Measurements from ENCODE around the gene PPP1R15B. TPM values are rescaled to one million over a fixed set of nuclear protein-coding genes. Genes with fewer than 3 reads are reported as not detected.

Gene PPP1R15B
- total and polyA plus RNA-seq, 10 of the 15 experiments (the other 5 are each of a cell fraction or from before 2014, with no cell fraction given), result 13.9 to 38.1 (median 26.5) TPM

- no peak for DNase-seq (ENCODE audit: low read depth, low spot score)
- RAD21 ChIA-PET (ENCODE audit: unreplicated experiment), result no interaction called here
- no peak for FAIRE-seq
- H3K4me1 ChIP-seq (ENCODE audit: control insufficient read depth, insufficient read depth, low read length), result no peaks in the 10 kb centered on the region
- TF ChIP-seq RB1 (IDR thresholded peaks at IDR 0.05; ENCODE audit: borderline replicate concordance) (no peak), MYC (IDR thresholded peaks at IDR 0.05; ENCODE audit: insufficient read depth, insufficient read length, insufficient replicate concordance, low read length, severe bottlenecking) (no peak)
- H3K27me3 ChIP-seq (replicated peaks in 1 of 2; ENCODE audit: control insufficient read depth in 2 of 2, insufficient read depth in 2 of 2, low read length in 1 of 2), result no peaks in the 10 kb centered on the region
- SMC1A ChIA-PET (ENCODE audit: uncharacterized antibody, unreplicated experiment), result interaction anchor here (0.6 to 33.8 kb wide), 3 partner anchors 19 to 66 kb away, joined by 3 to 939 read pairs (median 3); partner anchors contain the start of gene PIK3C2B
- no peak overlapping the region for H2AFZ ChIP-seq (ENCODE audit: control insufficient read depth, low read depth, low read length)
- H3K9ac ChIP-seq (ENCODE audit: control insufficient read depth, insufficient read depth, low read length), result no peak overlapping the region
- WGBS (ENCODE audit: insufficient coverage, insufficient replicate concordance, low lambda C conversion rate, missing lambda C conversion rate), result 96% methylated on average over 9 of the region's 9 CpGs
- H3K27ac ChIP-seq (ENCODE audit: control insufficient read depth, insufficient read depth), result no peak overlapping the region
- CTCF ChIA-PET, result interaction anchor here (0.9 to 51.8 kb wide), 3 partner anchors 13 to 381 kb away, joined by 4 to 2021 read pairs (median 106); partner anchors contain the start of gene PIK3C2B
- no peaks in the 10 kb centered on the region for H3K79me2 ChIP-seq (ENCODE audit: control insufficient read depth, insufficient read depth, low read length)
- no peaks in the 10 kb centered on the region for H3K9me3 ChIP-seq (replicated peaks; ENCODE audit: control insufficient read depth, insufficient read depth, low read length)
- H3K4me2 ChIP-seq (ENCODE audit: control insufficient read depth, insufficient read depth), result no peak overlapping the region
- POLR2A ChIA-PET, result interaction anchor here (0.6 kb wide), 1 partner anchor 72 kb away, joined by 3 read pairs; no protein-coding TSS in a partner anchor
- H4K20me1 ChIP-seq (ENCODE audit: control insufficient read depth, insufficient read depth), result no peaks in the 10 kb centered on the region
- intact Hi-C loops (cut with micrococcal nuclease; ENCODE audit: unreplicated experiment) (no loop called here), in situ Hi-C loops (cut with MboI) (loop anchor here (10.0 kb wide), 1 partner anchor 371 kb away; no protein-coding TSS in a partner anchor)
- BruUV-seq (replicated peaks), result no TSS peak
- no peak for ATAC-seq
- H3K36me3 ChIP-seq (ENCODE audit: control insufficient read depth in 2 of 2, insufficient read depth in 2 of 2, low read length in 1 of 2), result peaks cover 22 to 25% of the 10 kb centered on the region in 2 experiments
- no peak overlapping the region for H3K4me3 ChIP-seq
Measured at GRCh38 chr1:204434116-204434755, 22.6 kb upstream of the PPP1R15B start.

GRCh38 chr1:204432708-204433107, 21.1 kb upstream of the PPP1R15B start:
- peaks cover 20 to 26% of the 10 kb centered on the region in 2 experiments for H3K36me3 ChIP-seq (ENCODE audit: control insufficient read depth in 2 of 2, insufficient read depth in 2 of 2, low read length in 1 of 2)
- H3K4me1 ChIP-seq (ENCODE audit: control insufficient read depth, insufficient read depth, low read length), result no peaks in the 10 kb centered on the region
- ChIA-PET RAD21 (ENCODE audit: unreplicated experiment) (interaction anchor here (0.9 to 3.0 kb wide), 6 partner anchors 14 to 73 kb away, joined by 3 to 34 read pairs (median 18); partner anchors contain the start of gene PIK3C2B), POLR2A (interaction anchor here (1.4 to 2.4 kb wide), 2 partner anchors 62 to 74 kb away, joined by 3 to 6 read pairs; partner anchors contain the start of gene PIK3C2B), CTCF (interaction anchor here (1.6 to 51.8 kb wide), 8 partner anchors 12 to 374 kb away, joined by 5 to 2021 read pairs (median 20); partner anchors contain the start of gene PIK3C2B), SMC1A (ENCODE audit: uncharacterized antibody, unreplicated experiment) (interaction anchor here (1.5 to 33.8 kb wide), 4 partner anchors 14 to 67 kb away, joined by 3 to 939 read pairs (median 6); partner anchors contain the start of gene PIK3C2B)
- 100% methylated on average over 2 of the region's 2 CpGs for WGBS (ENCODE audit: insufficient coverage, insufficient replicate concordance, low lambda C conversion rate, missing lambda C conversion rate)
- H3K4me3 ChIP-seq, result no peak overlapping the region
- BruUV-seq (replicated peaks), result no TSS peak
- no peaks in the 10 kb centered on the region for H3K27me3 ChIP-seq (replicated peaks in 1 of 2; ENCODE audit: control insufficient read depth in 2 of 2, insufficient read depth in 2 of 2, low read length in 1 of 2)
- DNase-seq (ENCODE audit: low read depth, low spot score) (no peak), FAIRE-seq (no peak), ATAC-seq (no peak)
- H3K9ac ChIP-seq (ENCODE audit: control insufficient read depth, insufficient read depth, low read length), result no peak overlapping the region
- H3K4me2 ChIP-seq (ENCODE audit: control insufficient read depth, insufficient read depth), result no peak overlapping the region
- H2AFZ ChIP-seq (ENCODE audit: control insufficient read depth, low read depth, low read length), result no peak overlapping the region
- H4K20me1 ChIP-seq (ENCODE audit: control insufficient read depth, insufficient read depth), result no peaks in the 10 kb centered on the region
- H3K27ac ChIP-seq (ENCODE audit: control insufficient read depth, insufficient read depth), result no peak overlapping the region
- in situ Hi-C loops (cut with MboI), result loop anchor here (10.0 kb wide), 1 partner anchor 372 kb away; no protein-coding TSS in a partner anchor
- intact Hi-C loops (cut with micrococcal nuclease; ENCODE audit: unreplicated experiment), result no loop called here
- H3K79me2 ChIP-seq (ENCODE audit: control insufficient read depth, insufficient read depth, low read length), result no peaks in the 10 kb centered on the region
- H3K9me3 ChIP-seq (replicated peaks; ENCODE audit: control insufficient read depth, insufficient read depth, low read length), result no peaks in the 10 kb centered on the region
- TF ChIP-seq, protein P1, sequence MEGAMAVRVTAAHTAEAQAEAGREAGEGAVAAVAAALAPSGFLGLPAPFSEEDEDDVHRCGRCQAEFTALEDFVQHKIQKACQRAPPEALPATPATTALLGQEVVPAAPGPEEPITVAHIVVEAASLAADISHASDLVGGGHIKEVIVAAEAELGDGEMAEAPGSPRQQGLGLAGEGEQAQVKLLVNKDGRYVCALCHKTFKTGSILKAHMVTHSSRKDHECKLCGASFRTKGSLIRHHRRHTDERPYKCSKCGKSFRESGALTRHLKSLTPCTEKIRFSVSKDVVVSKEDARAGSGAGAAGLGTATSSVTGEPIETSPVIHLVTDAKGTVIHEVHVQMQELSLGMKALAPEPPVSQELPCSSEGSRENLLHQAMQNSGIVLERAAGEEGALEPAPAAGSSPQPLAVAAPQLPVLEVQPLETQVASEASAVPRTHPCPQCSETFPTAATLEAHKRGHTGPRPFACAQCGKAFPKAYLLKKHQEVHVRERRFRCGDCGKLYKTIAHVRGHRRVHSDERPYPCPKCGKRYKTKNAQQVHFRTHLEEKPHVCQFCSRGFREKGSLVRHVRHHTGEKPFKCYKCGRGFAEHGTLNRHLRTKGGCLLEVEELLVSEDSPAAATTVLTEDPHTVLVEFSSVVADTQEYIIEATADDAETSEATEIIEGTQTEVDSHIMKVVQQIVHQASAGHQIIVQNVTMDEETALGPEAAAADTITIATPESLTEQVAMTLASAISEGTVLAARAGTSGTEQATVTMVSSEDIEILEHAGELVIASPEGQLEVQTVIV (IDR thresholded peaks at IDR 0.05; ENCODE audit: borderline replicate concordance, partially characterized antibody), result no peak
- TF ChIP-seq LARP7 (IDR thresholded peaks at IDR 0.05) (no peak), ZZZ3 (IDR thresholded peaks at IDR 0.05; ENCODE audit: control insufficient read depth, insufficient read length, low read depth) (no peak), FOXM1 (IDR thresholded peaks at IDR 0.05; ENCODE audit: low read depth, low read length) (no peak), ATF7 (IDR thresholded peaks at IDR 0.05; ENCODE audit: low read depth) (no peak), ETV6 (conservative IDR thresholded peaks at IDR 0.05 in 1 of 2, IDR thresholded peaks at IDR 0.05 in 1 of 2; ENCODE audit: borderline replicate concordance in 1 of 2, low read depth in 1 of 2) (no peak), KLF5 (IDR thresholded peaks at IDR 0.05; ENCODE audit: partially characterized antibody) (no peak)
- TF ChIP-seq, protein P2, sequence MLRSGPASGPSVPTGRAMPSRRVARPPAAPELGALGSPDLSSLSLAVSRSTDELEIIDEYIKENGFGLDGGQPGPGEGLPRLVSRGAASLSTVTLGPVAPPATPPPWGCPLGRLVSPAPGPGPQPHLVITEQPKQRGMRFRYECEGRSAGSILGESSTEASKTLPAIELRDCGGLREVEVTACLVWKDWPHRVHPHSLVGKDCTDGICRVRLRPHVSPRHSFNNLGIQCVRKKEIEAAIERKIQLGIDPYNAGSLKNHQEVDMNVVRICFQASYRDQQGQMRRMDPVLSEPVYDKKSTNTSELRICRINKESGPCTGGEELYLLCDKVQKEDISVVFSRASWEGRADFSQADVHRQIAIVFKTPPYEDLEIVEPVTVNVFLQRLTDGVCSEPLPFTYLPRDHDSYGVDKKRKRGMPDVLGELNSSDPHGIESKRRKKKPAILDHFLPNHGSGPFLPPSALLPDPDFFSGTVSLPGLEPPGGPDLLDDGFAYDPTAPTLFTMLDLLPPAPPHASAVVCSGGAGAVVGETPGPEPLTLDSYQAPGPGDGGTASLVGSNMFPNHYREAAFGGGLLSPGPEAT (IDR thresholded peaks at IDR 0.05; ENCODE audit: low read depth), result no peak

Data from GM12878 (cell line).